Measurements from ENCODE around the gene AOPEP. TPM values are rescaled to one million over a fixed set of nuclear protein-coding genes. Genes with fewer than 3 reads are reported as not detected.

AOPEP gene
- total and polyA plus RNA-seq, 2 donors (not counting 1 experiment from before 2014, with no cell fraction given), result 66.1 to 94.1 TPM

- Histone ChIP-seq H3K9me3 (ENCODE audit: control insufficient read depth, insufficient read depth, low read depth, low read length) (no peaks in the 10 kb centered on the region), H3K27ac (ENCODE audit: insufficient read depth, low read length) (no peak overlapping the region), H4K20me1 (ENCODE audit: control insufficient read depth, extremely low read depth, insufficient read depth, low read length) (no peaks in the 10 kb centered on the region), H3K4me1 (ENCODE audit: control insufficient read depth, extremely low read depth, insufficient read depth, low read length) (no peaks in the 10 kb centered on the region), H3K79me2 (ENCODE audit: control insufficient read depth, insufficient read depth, low read length) (no peaks in the 10 kb centered on the region), H2AFZ (ENCODE audit: low read length) (no peak overlapping the region), H3K36me3 (ENCODE audit: control insufficient read depth, insufficient read depth, low read length) (peaks cover 2% of the 10 kb centered on the region), H3K4me2 (ENCODE audit: extremely low read depth, insufficient read depth, low read length) (no peak overlapping the region), H3K4me3 (replicated peaks in 1 of 4; ENCODE audit: control extremely low read depth in 1 of 4, insufficient read depth in 1 of 4, low read depth in 3 of 4, low read length in 4 of 4) (no peak overlapping the region), H3K9ac (ENCODE audit: insufficient read depth, low read length) (no peak overlapping the region), H3K27me3 (ENCODE audit: control insufficient read depth, insufficient read depth, low read length) (no peaks in the 10 kb centered on the region)
- TF ChIP-seq, protein P1, sequence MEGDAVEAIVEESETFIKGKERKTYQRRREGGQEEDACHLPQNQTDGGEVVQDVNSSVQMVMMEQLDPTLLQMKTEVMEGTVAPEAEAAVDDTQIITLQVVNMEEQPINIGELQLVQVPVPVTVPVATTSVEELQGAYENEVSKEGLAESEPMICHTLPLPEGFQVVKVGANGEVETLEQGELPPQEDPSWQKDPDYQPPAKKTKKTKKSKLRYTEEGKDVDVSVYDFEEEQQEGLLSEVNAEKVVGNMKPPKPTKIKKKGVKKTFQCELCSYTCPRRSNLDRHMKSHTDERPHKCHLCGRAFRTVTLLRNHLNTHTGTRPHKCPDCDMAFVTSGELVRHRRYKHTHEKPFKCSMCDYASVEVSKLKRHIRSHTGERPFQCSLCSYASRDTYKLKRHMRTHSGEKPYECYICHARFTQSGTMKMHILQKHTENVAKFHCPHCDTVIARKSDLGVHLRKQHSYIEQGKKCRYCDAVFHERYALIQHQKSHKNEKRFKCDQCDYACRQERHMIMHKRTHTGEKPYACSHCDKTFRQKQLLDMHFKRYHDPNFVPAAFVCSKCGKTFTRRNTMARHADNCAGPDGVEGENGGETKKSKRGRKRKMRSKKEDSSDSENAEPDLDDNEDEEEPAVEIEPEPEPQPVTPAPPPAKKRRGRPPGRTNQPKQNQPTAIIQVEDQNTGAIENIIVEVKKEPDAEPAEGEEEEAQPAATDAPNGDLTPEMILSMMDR (conservative IDR thresholded peaks at IDR 0.05 in 1 of 2, IDR thresholded peaks at IDR 0.05 in 1 of 2; ENCODE audit: low read depth in 1 of 2, low read length in 2 of 2), result no peak
- TF ChIP-seq EZH2 (IDR thresholded peaks at IDR 0.05; ENCODE audit: low read length, missing control alignments), result no peak
- DNase-seq (ENCODE audit: low read depth in 2 of 2), result no peak
Measured at GRCh38 chr9:95116808-95117204, 390.3 kb downstream of the AOPEP start.

DNA sequence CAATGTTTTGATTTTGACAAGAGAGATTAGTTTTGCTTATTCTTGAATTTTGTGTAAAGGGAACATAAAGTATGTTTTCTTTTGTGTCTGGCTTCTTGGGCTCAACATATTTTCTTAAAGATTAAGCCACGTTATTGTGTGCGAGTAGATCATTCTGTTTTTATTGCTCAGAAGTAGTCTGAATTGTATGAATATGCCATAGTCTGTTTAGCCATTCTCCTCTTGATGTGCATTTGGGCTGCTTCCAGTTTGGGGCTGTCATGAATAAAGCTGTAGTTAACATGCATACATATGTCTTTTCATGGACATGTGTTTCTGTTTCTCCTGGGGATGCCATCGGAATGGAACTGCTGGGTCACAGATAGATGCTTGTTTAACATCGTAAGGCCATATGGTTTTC is 392.1 kb downstream of the AOPEP start:
- H2AFZ ChIP-seq (ENCODE audit: low read length), result no peak overlapping the region
- TF ChIP-seq, protein P1 (conservative IDR thresholded peaks at IDR 0.05 in 1 of 2, IDR thresholded peaks at IDR 0.05 in 1 of 2; ENCODE audit: low read depth in 1 of 2, low read length in 2 of 2), result no peak
- TF ChIP-seq EZH2 (IDR thresholded peaks at IDR 0.05; ENCODE audit: low read length, missing control alignments), result no peak
- no peak overlapping the region for H3K9ac ChIP-seq (ENCODE audit: insufficient read depth, low read length)
- no peaks in the 10 kb centered on the region for H4K20me1 ChIP-seq (ENCODE audit: control insufficient read depth, extremely low read depth, insufficient read depth, low read length)
- H3K79me2 ChIP-seq (ENCODE audit: control insufficient read depth, insufficient read depth, low read length), result no peaks in the 10 kb centered on the region
- H3K9me3 ChIP-seq (ENCODE audit: control insufficient read depth, insufficient read depth, low read depth, low read length), result no peaks in the 10 kb centered on the region
- H3K36me3 ChIP-seq (ENCODE audit: control insufficient read depth, insufficient read depth, low read length), result no peaks in the 10 kb centered on the region
- no peaks in the 10 kb centered on the region for H3K4me1 ChIP-seq (ENCODE audit: control insufficient read depth, extremely low read depth, insufficient read depth, low read length)
- H3K27ac ChIP-seq (ENCODE audit: insufficient read depth, low read length), result no peak overlapping the region
- no peaks in the 10 kb centered on the region for H3K27me3 ChIP-seq (ENCODE audit: control insufficient read depth, insufficient read depth, low read length)
- peak in 1 of 2 donors; percentile 29 for DNase-seq (ENCODE audit: low read depth in 2 of 2)
- H3K4me2 ChIP-seq (ENCODE audit: extremely low read depth, insufficient read depth, low read length), result no peak overlapping the region
- no peak overlapping the region for H3K4me3 ChIP-seq (replicated peaks in 1 of 4; ENCODE audit: control extremely low read depth in 1 of 4, insufficient read depth in 1 of 4, low read depth in 3 of 4, low read length in 4 of 4)

DNA sequence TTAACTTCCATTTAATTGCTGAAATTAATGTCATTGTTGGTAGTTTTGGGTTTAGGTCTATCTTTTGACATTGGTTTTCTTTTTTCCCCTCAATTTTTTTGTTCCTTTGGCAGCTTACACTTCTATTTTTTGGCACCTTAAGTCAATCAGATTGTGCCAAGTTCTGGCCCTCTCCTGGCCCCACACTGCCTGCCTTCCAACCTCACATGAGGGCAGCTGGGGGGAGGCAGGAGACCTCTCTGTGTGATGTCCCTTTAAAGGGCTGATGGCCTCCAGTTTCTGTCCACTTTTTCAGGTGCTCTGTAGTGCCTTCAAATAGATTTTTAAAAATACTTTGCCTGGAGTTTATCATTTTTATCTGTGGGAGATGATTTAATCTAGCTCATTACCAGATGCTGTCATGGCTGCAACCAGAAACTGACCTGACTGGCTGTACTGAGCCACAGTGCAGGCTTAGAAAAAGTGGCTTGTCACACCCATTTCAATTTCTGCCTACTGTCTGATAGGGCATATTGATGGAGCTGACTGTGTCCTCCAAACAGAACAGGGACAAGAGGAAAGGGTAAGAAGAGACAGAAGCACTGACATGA is 394.4 kb downstream of the AOPEP start:
- Histone ChIP-seq H3K27ac (ENCODE audit: insufficient read depth, low read length) (no peak overlapping the region), H3K36me3 (ENCODE audit: control insufficient read depth, insufficient read depth, low read length) (no peaks in the 10 kb centered on the region), H3K4me1 (ENCODE audit: control insufficient read depth, extremely low read depth, insufficient read depth, low read length) (no peaks in the 10 kb centered on the region), H4K20me1 (ENCODE audit: control insufficient read depth, extremely low read depth, insufficient read depth, low read length) (no peaks in the 10 kb centered on the region), H3K27me3 (ENCODE audit: control insufficient read depth, insufficient read depth, low read length) (no peaks in the 10 kb centered on the region), H3K4me3 (replicated peaks in 1 of 4; ENCODE audit: control extremely low read depth in 1 of 4, insufficient read depth in 1 of 4, low read depth in 3 of 4, low read length in 4 of 4) (no peak overlapping the region), H3K4me2 (ENCODE audit: extremely low read depth, insufficient read depth, low read length) (no peak overlapping the region), H3K9me3 (ENCODE audit: control insufficient read depth, insufficient read depth, low read depth, low read length) (no peaks in the 10 kb centered on the region), H3K9ac (ENCODE audit: insufficient read depth, low read length) (no peak overlapping the region), H3K79me2 (ENCODE audit: control insufficient read depth, insufficient read depth, low read length) (no peaks in the 10 kb centered on the region), H2AFZ (ENCODE audit: low read length) (no peak overlapping the region)
- DNase-seq (ENCODE audit: low read depth in 2 of 2), result no peak
- TF ChIP-seq, protein P1 (conservative IDR thresholded peaks at IDR 0.05 in 1 of 2, IDR thresholded peaks at IDR 0.05 in 1 of 2; ENCODE audit: low read depth in 1 of 2, low read length in 2 of 2), result no peak
- no peak for TF ChIP-seq EZH2 (IDR thresholded peaks at IDR 0.05; ENCODE audit: low read length, missing control alignments)
